Activated CD4-positive, alpha-beta T cell treated with anti-CD3 and anti-CD28 coated beads for 36 hours (primary cell): ENCODE data around the gene CKLF. TPM values are rescaled to one million over a fixed set of nuclear protein-coding genes. Genes with fewer than 3 reads are reported as not detected.

Source experiments
- ATAC-seq: fragments of 200-7000 bp; cut with Tn5 transposase; one replicate; pipeline ENCODE4 v1.10.0; 2021; ENCODE audit warnings: mild to moderate bottlenecking, moderate library complexity
- CTCF ChIA-PET: fragments of 350-600 bp; sonication (Branson Sonifier 250); formaldehyde crosslinking; loops from one replicate; lab custom pipeline; 2021; ENCODE audit warnings: antibody characterized with exemption; lab: Charles Lee
- POLR2A ChIA-PET: fragments of 350-600 bp; sonication (Branson Sonifier 250); formaldehyde crosslinking; loops from one replicate; lab custom pipeline; 2021; ENCODE audit warnings: antibody characterized with exemption, inconsistent platforms; lab: Charles Lee
- DNase-seq: peaks from one replicate; pipeline ENCODE4 v3.0.0-alpha.2; 2020
- H3K27ac Mint-ChIP-seq: one replicate; pipeline ENCODE4 v1.8.0; 2021; ENCODE audit warnings: mixed read lengths
- H3K27me3 Mint-ChIP-seq: one replicate; pipeline ENCODE4 v1.8.0; 2021; ENCODE audit warnings: mixed read lengths
- H3K36me3 Mint-ChIP-seq: one replicate; pipeline ENCODE4 v1.8.0; 2021; ENCODE audit warnings: low read depth, mixed read lengths
- H3K4me1 Mint-ChIP-seq: one replicate; pipeline ENCODE4 v1.8.0; 2021; ENCODE audit warnings: mixed read lengths
- H3K4me3 Mint-ChIP-seq: one replicate; pipeline ENCODE4 v1.8.0; 2021; ENCODE audit warnings: mild to moderate bottlenecking, moderate library complexity, mixed read lengths
- H3K9me3 Mint-ChIP-seq: one replicate; pipeline ENCODE4 v1.8.0; 2021; ENCODE audit warnings: low read depth, mixed read lengths
- intact Hi-C, 2 experiments: fragments of 100-400 bp; cut with DNase I in 1 of 2; cut with micrococcal nuclease in 1 of 2; formaldehyde crosslinking; loops; one replicate each; pipeline versions ENCODE4 v1.14.2 to v1.15.1; 2022 to 2024; cut with DNase I, micrococcal nuclease
- total RNA-seq, 2 experiments: library from RNA; stranded (reverse); gene quantifications; one replicate each; pipeline ENCODE4 v1.2.3, GENCODE V29; 2021

CKLF gene
- total RNA-seq, 2 experiments from 2014 or later = 93.5 to 122 TPM

GRCh38 chr16:66544016-66544757, 8.2 kb upstream of the CKLF start:
- intact Hi-C loops = no loop called here
- CTCF ChIA-PET = interaction anchor here (0.8 to 1.6 kb wide), 5 partner anchors 17 to 414 kb away, joined by 3 to 5 read pairs (median 4); no protein-coding TSS in a partner anchor
- POLR2A ChIA-PET = no interaction called here
- Mint-ChIP-seq H3K36me3 (no peaks in the 10 kb centered on the region), H3K27ac (peak overlapping the region; percentile 5), H3K4me1 (peaks cover 36% of the 10 kb centered on the region), H3K27me3 (no peaks in the 10 kb centered on the region), H3K9me3 (no peaks in the 10 kb centered on the region), H3K4me3 (no peak overlapping the region)
- DNase-seq (no peak), ATAC-seq (no peak)

GRCh38 chr16:66547101-66547989, 5.0 kb upstream of the CKLF start:
- no peaks in the 10 kb centered on the region for H3K27me3 Mint-ChIP-seq
- CTCF ChIA-PET = interaction anchor here (0.5 to 7.2 kb wide), 9 partner anchors 9 to 320 kb away, joined by 3 to 59 read pairs (median 3); no protein-coding TSS in a partner anchor
- no peak for DNase-seq
- H3K4me3 Mint-ChIP-seq = no peak overlapping the region
- peaks cover 50% of the 10 kb centered on the region for H3K4me1 Mint-ChIP-seq
- intact Hi-C loops = no loop called here
- POLR2A ChIA-PET = interaction anchor here (0.5 to 1.0 kb wide), 4 partner anchors 14 to 1723 kb away, joined by 3 to 4 read pairs (median 4); no protein-coding TSS in a partner anchor
- H3K27ac Mint-ChIP-seq = peak overlapping the region; percentile 85
- no peak for ATAC-seq
- no peaks in the 10 kb centered on the region for H3K9me3 Mint-ChIP-seq
- peaks cover under 1% of the 10 kb centered on the region for H3K36me3 Mint-ChIP-seq

DNA sequence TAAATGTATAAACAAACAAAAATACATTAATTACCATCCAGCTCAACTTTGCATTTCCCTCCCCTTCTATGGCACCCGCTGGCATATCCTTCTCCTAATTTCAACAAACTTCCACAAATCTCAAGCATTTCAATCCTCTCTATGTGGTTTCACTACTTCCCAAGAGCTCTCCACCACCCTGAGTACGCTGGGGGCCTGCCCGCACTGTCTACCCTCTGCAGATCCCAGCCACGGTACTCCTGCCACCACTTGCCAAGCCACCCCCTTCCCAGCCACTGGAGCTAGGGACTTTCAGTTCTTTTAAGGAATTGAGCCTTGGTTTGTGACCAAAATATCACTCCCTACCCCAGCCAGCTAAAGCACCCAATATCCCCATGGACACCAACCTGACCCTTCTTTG, 4.3 kb upstream of the CKLF start:
- ATAC-seq (no peak), DNase-seq (no peak)
- no peaks in the 10 kb centered on the region for H3K9me3 Mint-ChIP-seq
- H3K4me1 Mint-ChIP-seq = peaks cover 52% of the 10 kb centered on the region
- POLR2A ChIA-PET = interaction anchor here (0.7 to 1.0 kb wide), 2 partner anchors 16 to 30 kb away, joined by 3 to 4 read pairs; no protein-coding TSS in a partner anchor
- intact Hi-C loops = no loop called here
- CTCF ChIA-PET = interaction anchor here (0.5 to 7.2 kb wide), 11 partner anchors 9 to 325 kb away, joined by 3 to 59 read pairs (median 3); no protein-coding TSS in a partner anchor
- no peak overlapping the region for H3K4me3 Mint-ChIP-seq
- no peaks in the 10 kb centered on the region for H3K27me3 Mint-ChIP-seq
- H3K27ac Mint-ChIP-seq = peak overlapping the region; percentile 85
- H3K36me3 Mint-ChIP-seq = peaks cover 8% of the 10 kb centered on the region

GRCh38 chr16:66548868-66549267, 3.5 kb upstream of the CKLF start:
- Mint-ChIP-seq H3K27me3 (no peaks in the 10 kb centered on the region), H3K9me3 (no peaks in the 10 kb centered on the region), H3K4me3 (peak overlapping the region; percentile 70), H3K36me3 (peaks cover 16% of the 10 kb centered on the region), H3K27ac (peak overlapping the region; percentile 85), H3K4me1 (peaks cover 60% of the 10 kb centered on the region)
- ChIA-PET POLR2A (interaction anchor here (1.5 kb wide), 1 partner anchor 27 kb away, joined by 5 read pairs; no protein-coding TSS in a partner anchor), CTCF (interaction anchor here (0.6 to 7.2 kb wide), 7 partner anchors 10 to 324 kb away, joined by 3 to 59 read pairs (median 4); no protein-coding TSS in a partner anchor)
- no peak for DNase-seq
- no peak for ATAC-seq
- intact Hi-C loops = no loop called here

GRCh38 chr16:66549284-66550131, 2.9 kb upstream of the CKLF start, which contains the start of gene TK2:
Gene TK2 (minus strand): TSS chr16:66550122. CDS start chr16:66550061, 61 bp downstream.
- Mint-ChIP-seq H3K4me3 (peak within 1 kb of the TSS; percentile 97), H3K36me3 (peaks cover 22% of the 10 kb centered on the region), H3K27me3 (no peaks in the 10 kb centered on the region), H3K27ac (peak within 1 kb of the TSS; percentile 90), H3K9me3 (no peaks in the 10 kb centered on the region), H3K4me1 (peaks cover 60% of the 10 kb centered on the region)
- ChIA-PET CTCF (interaction anchor here (0.6 to 7.2 kb wide), 5 partner anchors 11 to 143 kb away, joined by 3 to 59 read pairs (median 3); no protein-coding TSS in a partner anchor), POLR2A (interaction anchor here (1.5 kb wide), 1 partner anchor 27 kb away, joined by 5 read pairs; no protein-coding TSS in a partner anchor)
- ATAC-seq (peak; percentile 37), DNase-seq (peak; percentile 83)
- intact Hi-C loops = loop anchor here in 1 of 2 experiments (5.0 kb wide), 1 partner anchor 203 kb away; the partner anchor contains the start of gene DYNC1LI2

- ATAC-seq (peak; percentile 54), DNase-seq (peak; percentile 74)
- intact Hi-C loops = loop anchor here (1.0 to 5.0 kb wide), 2 partner anchors 29 to 201 kb away; partner anchors contain the start of gene DYNC1LI2 (in 1 of the 2)
- ChIA-PET POLR2A (interaction anchor here (0.8 to 2.3 kb wide), 2 partner anchors 29 to 146 kb away, joined by 3 to 15 read pairs; no protein-coding TSS in a partner anchor), CTCF (interaction anchor here (0.6 to 7.2 kb wide), 12 partner anchors 10 to 146 kb away, joined by 3 to 59 read pairs (median 4); partner anchors contain the start of gene CMTM3)
- Mint-ChIP-seq H3K27ac (peak overlapping the region; percentile 94), H3K9me3 (no peaks in the 10 kb centered on the region), H3K27me3 (no peaks in the 10 kb centered on the region), H3K36me3 (peaks cover 38% of the 10 kb centered on the region), H3K4me3 (peak overlapping the region; percentile 97), H3K4me1 (peaks cover 74% of the 10 kb centered on the region)
These were observed 1.0 kb upstream of the CKLF start for GRCh38 chr16:66551348-66551759.

DNA sequence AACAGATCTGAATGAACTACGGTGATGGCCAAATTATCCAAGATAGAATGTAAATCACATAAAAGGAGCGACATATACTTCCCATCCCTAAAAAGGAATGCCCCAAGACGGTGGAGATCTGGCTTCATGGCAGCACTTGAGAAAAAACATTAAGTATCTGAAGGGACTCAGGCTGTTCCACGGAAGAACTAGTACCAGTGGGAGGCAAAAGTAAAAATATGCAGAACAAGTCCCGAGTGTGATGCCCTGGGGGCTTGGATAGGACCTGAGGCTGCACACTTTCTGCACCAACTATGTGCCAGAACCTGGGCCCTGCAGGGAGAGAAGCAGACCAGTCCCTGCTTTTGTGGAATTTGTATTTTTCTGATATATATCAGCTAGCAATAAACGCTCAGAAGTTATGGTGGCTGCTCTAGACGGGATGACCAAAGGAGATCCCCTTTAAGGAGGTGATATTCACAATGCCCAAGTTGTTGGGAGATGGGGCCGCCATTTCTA, 539 bp upstream of the CKLF start:
- intact Hi-C loops = loop anchor here (1.0 to 5.0 kb wide), 10 partner anchors 12 to 279 kb away; partner anchors contain the start of genes CMTM3 (in 2 of the 2), CMTM4 (in 1 of the 2), DYNC1LI2 (in 1 of the 2) and NAE1 (in 1 of the 2)
- Mint-ChIP-seq H3K4me1 (peaks cover 74% of the 10 kb centered on the region), H3K4me3 (peak overlapping the region; percentile 97), H3K27me3 (no peaks in the 10 kb centered on the region), H3K36me3 (peaks cover 38% of the 10 kb centered on the region), H3K27ac (peak overlapping the region; percentile 94), H3K9me3 (no peaks in the 10 kb centered on the region)
- DNase-seq (peak; percentile 45), ATAC-seq (peak; percentile 7)
- POLR2A ChIA-PET = interaction anchor here (0.8 to 2.3 kb wide), 3 partner anchors 12 to 146 kb away, joined by 3 to 15 read pairs (median 8); no protein-coding TSS in a partner anchor
- CTCF ChIA-PET = interaction anchor here (0.6 to 7.2 kb wide), 12 partner anchors 10 to 146 kb away, joined by 3 to 59 read pairs (median 4); partner anchors contain the start of gene CMTM3

DNA sequence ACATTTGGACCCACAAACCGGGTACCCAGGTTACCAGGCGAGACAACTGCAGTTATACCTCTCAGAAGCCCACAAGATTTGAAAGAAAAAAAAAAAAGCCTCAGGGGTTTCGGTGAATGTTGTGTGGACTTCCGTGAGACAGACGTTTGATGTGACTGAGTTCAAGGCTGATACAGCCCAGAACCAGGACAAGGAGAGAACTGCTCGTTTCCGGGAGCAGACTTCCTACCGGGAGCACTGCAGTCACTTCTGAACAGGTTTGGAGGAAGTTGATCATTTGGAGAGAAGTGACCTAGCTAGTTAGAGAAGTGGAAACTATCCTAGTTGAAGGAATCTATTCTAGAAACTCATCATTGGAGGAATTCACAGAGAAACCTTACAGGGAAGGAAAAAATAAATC, 847 bp downstream of the CKLF start:
- Mint-ChIP-seq H3K9me3 (no peaks in the 10 kb centered on the region), H3K4me3 (peak overlapping the region; percentile 97), H3K27ac (peak overlapping the region; percentile 94), H3K27me3 (no peaks in the 10 kb centered on the region), H3K4me1 (peaks cover 73% of the 10 kb centered on the region), H3K36me3 (peaks cover 44% of the 10 kb centered on the region)
- ChIA-PET CTCF (interaction anchor here (1.0 to 7.2 kb wide), 9 partner anchors 10 to 147 kb away, joined by 3 to 59 read pairs (median 4); partner anchors contain the start of gene CMTM3), POLR2A (interaction anchor here (1.6 kb wide), 1 partner anchor 11 kb away, joined by 8 read pairs; no protein-coding TSS in a partner anchor)
- intact Hi-C loops = loop anchor here (2.0 to 5.0 kb wide), 5 partner anchors 52 to 278 kb away; partner anchors contain the start of genes CMTM3 (in 1 of the 2), CMTM4 (in 1 of the 2), DYNC1LI2 (in 1 of the 2) and NAE1 (in 1 of the 2)
- no peak for DNase-seq
- no peak for ATAC-seq

- H3K36me3 Mint-ChIP-seq = peaks cover 47% of the 10 kb centered on the region
- no peak for DNase-seq
These were observed 1.6 kb downstream of the CKLF start for GRCh38 chr16:66554021-66554420.

More at GRCh38 chr16:66554021-66554420, 1.6 kb downstream of the CKLF start:
- intact Hi-C loops = loop anchor here in 1 of 2 experiments (5.0 kb wide), 1 partner anchor 198 kb away; the partner anchor contains the start of gene DYNC1LI2
- Mint-ChIP-seq H3K27me3 (no peaks in the 10 kb centered on the region), H3K4me1 (peaks cover 71% of the 10 kb centered on the region), H3K9me3 (no peaks in the 10 kb centered on the region), H3K4me3 (peak overlapping the region; percentile 97), H3K27ac (peak overlapping the region; percentile 94)
- ATAC-seq = no peak
- POLR2A ChIA-PET = interaction anchor here (0.6 kb wide), 1 partner anchor 10 kb away, joined by 4 read pairs; no protein-coding TSS in a partner anchor
- CTCF ChIA-PET = interaction anchor here (0.8 to 6.5 kb wide), 8 partner anchors 9 to 319 kb away, joined by 3 to 41 read pairs (median 4); partner anchors contain the start of gene CMTM3
